ENCODE results near the gene AIP. TPM values are rescaled to one million over a fixed set of nuclear protein-coding genes. Genes with fewer than 3 reads are reported as not detected.

AIP gene
- 10 to 100 TPM; 45.3 to 57.9 TPM for total RNA-seq

DNA sequence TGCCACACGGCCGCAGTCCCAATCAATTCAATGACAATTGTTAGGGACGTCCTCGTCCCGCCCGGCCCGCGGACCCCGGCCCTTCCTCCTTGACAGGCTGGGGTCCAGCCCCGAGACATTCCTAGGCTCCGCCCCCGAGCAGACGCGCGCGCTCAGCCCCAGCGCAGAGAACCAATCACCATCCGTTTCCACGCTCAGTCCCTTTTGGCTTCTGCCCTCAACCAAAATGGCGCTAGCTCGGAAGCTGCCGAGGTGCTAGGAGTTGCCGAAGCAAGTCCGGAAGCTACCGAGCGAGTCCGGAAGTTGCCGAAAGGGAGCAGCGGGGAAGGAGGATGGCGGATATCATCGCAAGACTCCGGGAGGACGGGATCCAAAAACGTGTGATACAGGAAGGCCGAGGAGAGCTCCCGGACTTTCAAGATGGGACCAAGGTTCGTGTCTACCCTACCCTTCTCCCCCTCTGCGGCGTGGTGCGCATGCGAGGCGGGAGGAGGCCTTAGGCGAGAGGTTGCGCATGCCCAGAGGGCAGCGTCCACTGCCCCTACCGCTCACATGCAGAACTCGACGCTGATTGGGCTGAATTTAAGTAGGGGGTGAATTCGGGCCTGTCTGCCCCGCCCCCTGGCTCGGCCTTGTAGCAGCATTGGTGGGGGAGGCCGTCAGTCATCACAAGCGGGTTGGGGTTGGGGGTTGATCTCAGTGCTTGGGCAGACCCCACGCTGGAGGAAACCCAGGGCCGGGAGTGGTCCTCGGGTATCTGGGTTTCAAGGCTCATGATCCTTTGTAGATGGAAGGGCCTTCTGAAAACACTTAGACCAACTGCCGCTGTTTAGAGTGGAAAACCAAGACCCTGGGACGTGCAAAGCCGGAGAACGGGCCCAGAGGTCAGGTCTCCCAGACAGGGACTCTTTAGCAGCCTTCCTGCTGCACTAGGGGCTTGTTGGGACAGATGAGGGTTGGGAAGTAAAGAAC is at the start of gene AIP:
Gene AIP, plus strand, starts transcription at position 200 of the 972 bp plus-strand sequence. Its CDS starts 133 bp downstream, at position 333.
- Histone ChIP-seq H3K27me3 (no peaks in the 10 kb centered on the region), H3K36me3 (peaks cover 6% of the 10 kb centered on the region), H3K4me1 (peaks cover 11% of the 10 kb centered on the region), H3K9me3 (no peaks in the 10 kb centered on the region), H3K4me3 (peak within 1 kb of the TSS; percentile 53), H3K27ac (peak within 1 kb of the TSS; percentile 79), H3K9ac (ENCODE audit: low read depth in 2 of 2, low read length in 2 of 2) (peak within 1 kb of the TSS; percentile 64 to 67)
- DNase-seq = peak; percentile 99
- TF ChIP-seq, protein P1, sequence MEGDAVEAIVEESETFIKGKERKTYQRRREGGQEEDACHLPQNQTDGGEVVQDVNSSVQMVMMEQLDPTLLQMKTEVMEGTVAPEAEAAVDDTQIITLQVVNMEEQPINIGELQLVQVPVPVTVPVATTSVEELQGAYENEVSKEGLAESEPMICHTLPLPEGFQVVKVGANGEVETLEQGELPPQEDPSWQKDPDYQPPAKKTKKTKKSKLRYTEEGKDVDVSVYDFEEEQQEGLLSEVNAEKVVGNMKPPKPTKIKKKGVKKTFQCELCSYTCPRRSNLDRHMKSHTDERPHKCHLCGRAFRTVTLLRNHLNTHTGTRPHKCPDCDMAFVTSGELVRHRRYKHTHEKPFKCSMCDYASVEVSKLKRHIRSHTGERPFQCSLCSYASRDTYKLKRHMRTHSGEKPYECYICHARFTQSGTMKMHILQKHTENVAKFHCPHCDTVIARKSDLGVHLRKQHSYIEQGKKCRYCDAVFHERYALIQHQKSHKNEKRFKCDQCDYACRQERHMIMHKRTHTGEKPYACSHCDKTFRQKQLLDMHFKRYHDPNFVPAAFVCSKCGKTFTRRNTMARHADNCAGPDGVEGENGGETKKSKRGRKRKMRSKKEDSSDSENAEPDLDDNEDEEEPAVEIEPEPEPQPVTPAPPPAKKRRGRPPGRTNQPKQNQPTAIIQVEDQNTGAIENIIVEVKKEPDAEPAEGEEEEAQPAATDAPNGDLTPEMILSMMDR (IDR thresholded peaks at IDR 0.05) = no peak
- intact Hi-C loops (cut with DNase I) = no loop called here

DNA sequence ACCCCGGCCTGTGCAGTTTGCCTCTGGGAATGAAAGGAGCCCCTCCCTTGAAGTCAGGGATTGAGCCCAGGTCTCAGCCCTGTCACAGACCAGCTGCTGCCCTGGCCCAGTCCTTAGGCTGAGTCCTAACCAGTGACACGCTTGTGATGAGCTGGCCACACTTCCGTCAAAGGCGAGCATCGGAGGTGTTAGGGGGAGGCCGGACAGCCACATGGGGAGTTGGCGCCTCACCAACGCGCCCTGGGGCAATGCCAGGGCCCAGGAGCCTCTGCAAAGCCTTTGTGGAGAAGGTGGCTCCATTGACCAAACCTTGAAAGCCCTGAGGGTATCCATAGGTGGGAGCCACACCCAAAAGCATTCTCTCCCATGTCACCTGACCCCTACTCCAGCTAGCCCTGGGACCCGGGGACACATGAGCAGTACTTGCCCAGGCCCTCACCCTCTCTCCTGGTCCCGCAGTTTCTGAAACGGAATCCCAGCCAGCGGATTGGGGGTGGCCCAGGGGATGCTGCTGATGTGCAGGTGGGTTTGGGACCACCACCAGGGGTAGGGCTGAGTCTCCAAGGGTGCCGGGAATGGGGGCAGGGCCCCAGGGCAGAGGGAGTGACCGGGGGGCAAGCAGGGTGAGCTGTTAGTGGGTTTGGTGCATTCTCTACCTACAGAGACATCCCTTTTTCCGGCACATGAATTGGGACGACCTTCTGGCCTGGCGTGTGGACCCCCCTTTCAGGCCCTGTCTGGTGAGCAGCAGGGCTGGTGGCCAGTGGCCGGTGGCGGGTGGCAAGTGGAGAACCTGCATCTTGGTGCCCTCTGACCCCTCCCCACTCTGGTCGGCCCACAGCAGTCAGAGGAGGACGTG is 49.1 kb upstream of the AIP start:
- Histone ChIP-seq H3K9ac (ENCODE audit: low read depth in 2 of 2, low read length in 2 of 2) (peak overlapping the region in 1 of 2 donors; percentile 43), H3K27me3 (no peaks in the 10 kb centered on the region), H3K4me1 (peaks cover 8% of the 10 kb centered on the region), H3K4me3 (no peak overlapping the region), H3K27ac (no peak overlapping the region), H3K36me3 (peaks cover 12% of the 10 kb centered on the region), H3K9me3 (no peaks in the 10 kb centered on the region)
- DNase-seq = no peak
- intact Hi-C loops (cut with DNase I) = no loop called here
- TF ChIP-seq, protein P1 (IDR thresholded peaks at IDR 0.05) = no peak

DNA sequence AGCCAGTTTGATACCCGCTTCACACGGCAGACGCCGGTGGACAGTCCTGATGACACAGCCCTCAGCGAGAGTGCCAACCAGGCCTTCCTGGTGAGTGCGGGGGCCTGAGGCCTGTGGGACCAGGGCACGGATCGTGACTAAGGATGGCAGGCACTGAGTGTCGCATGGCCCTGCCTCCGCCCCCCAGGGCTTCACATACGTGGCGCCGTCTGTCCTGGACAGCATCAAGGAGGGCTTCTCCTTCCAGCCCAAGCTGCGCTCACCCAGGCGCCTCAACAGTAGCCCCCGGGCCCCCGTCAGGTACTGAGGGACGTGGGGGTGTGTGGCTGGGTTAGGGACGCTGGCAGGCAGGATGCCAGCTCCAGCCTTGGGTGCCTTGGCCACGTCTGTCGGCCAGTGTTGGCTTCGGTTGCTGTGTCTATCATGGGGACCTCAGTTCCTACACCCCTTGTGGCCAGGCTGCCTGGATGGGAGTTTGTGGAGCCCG is 48.4 kb upstream of the AIP start:
- Histone ChIP-seq H3K27ac (no peak overlapping the region), H3K27me3 (no peaks in the 10 kb centered on the region), H3K4me3 (no peak overlapping the region), H3K36me3 (peaks cover 12% of the 10 kb centered on the region), H3K9me3 (no peaks in the 10 kb centered on the region), H3K4me1 (peaks cover 3% of the 10 kb centered on the region), H3K9ac (ENCODE audit: low read depth in 2 of 2, low read length in 2 of 2) (peak overlapping the region in 1 of 2 donors; percentile 35)
- no peak for DNase-seq
- TF ChIP-seq, protein P1 (IDR thresholded peaks at IDR 0.05) = no peak
- intact Hi-C loops (cut with DNase I) = no loop called here

DNA sequence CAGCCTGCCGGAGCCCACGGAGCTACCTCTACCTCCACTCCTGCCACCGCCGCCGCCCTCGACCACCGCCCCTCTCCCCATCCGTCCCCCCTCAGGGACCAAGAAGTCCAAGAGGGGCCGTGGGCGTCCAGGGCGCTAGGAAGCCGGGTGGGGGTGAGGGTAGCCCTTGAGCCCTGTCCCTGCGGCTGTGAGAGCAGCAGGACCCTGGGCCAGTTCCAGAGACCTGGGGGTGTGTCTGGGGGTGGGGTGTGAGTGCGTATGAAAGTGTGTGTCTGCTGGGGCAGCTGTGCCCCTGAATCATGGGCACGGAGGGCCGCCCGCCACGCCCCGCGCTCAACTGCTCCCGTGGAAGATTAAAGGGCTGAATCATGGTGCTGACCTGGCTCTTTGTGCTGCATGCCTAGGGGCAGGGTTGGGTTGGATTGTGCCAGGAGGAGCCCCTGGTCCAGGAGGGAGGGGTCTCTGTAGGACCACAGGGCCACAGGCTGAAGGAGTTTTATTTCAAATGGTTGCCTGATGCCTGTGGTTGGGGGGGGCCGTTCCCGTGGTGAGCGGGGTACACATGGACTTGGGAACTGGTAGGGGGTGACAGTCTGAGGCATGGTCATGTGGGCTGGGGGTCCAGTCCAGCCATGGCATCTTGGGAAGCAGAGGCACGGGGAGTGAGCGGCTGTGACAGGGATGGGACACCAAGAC is 47.6 kb upstream of the AIP start:
- Histone ChIP-seq H3K4me1 (no peaks in the 10 kb centered on the region), H3K27ac (no peak overlapping the region), H3K27me3 (no peaks in the 10 kb centered on the region), H3K36me3 (peaks cover 12% of the 10 kb centered on the region), H3K4me3 (peak overlapping the region; percentile 13), H3K9ac (ENCODE audit: low read depth in 2 of 2, low read length in 2 of 2) (peak overlapping the region in 1 of 2 donors; percentile 24), H3K9me3 (no peaks in the 10 kb centered on the region)
- TF ChIP-seq, protein P1 (IDR thresholded peaks at IDR 0.05) = no peak
- no peak for DNase-seq
- intact Hi-C loops (cut with DNase I) = no loop called here

All from colonic mucosa (tissue), 4 donors.